Putamen (tissue), 1 donor: ENCODE measurements around the gene ZBTB34.

Experiments
- DNase-seq: peaks from one replicate; pipeline ENCODE4 v3.0.0-alpha.2; 2016; ENCODE audit warnings: low spot score

The ZBTB34 gene

GRCh38 chr9:126876531-126876930 is 16.1 kb downstream of the ZBTB34 start:
- DNase-seq, result no peak

GRCh38 chr9:126877418-126877817 is 17.0 kb downstream of the ZBTB34 start:
- DNase-seq, result no peak

GRCh38 chr9:126879288-126879687 is 18.8 kb downstream of the ZBTB34 start:
- DNase-seq, result no peak

GRCh38 chr9:126880226-126880946 is 19.9 kb downstream of the ZBTB34 start:
- DNase-seq, result no peak

- DNase-seq, result peak; percentile 80
These were observed 20.5 kb downstream of the ZBTB34 start for GRCh38 chr9:126880947-126881332.

GRCh38 chr9:126882746-126883145 is 22.3 kb downstream of the ZBTB34 start:
- DNase-seq, result no peak

GRCh38 chr9:126883636-126884035 is 23.2 kb downstream of the ZBTB34 start:
- DNase-seq, result no peak

- DNase-seq, result no peak
These were observed 24.7 kb downstream of the ZBTB34 start for GRCh38 chr9:126885131-126885641.

- no peak for DNase-seq
These were observed 25.8 kb downstream of the ZBTB34 start for GRCh38 chr9:126886034-126886822.

- no peak for DNase-seq
These were observed 26.5 kb downstream of the ZBTB34 start for GRCh38 chr9:126886897-126887296.

GRCh38 chr9:126891676-126892075 is 31.2 kb downstream of the ZBTB34 start:
- DNase-seq, result no peak

GRCh38 chr9:126893079-126893478 is 32.6 kb downstream of the ZBTB34 start:
- no peak for DNase-seq

GRCh38 chr9:126894052-126894603 is 33.7 kb downstream of the ZBTB34 start:
- no peak for DNase-seq

- no peak for DNase-seq
These were observed 41.8 kb downstream of the ZBTB34 start for GRCh38 chr9:126902210-126902609.

- no peak for DNase-seq
These were observed 44.1 kb downstream of the ZBTB34 start for GRCh38 chr9:126904586-126904985.

GRCh38 chr9:126906091-126906490 is 45.7 kb downstream of the ZBTB34 start:
- DNase-seq, result no peak

GRCh38 chr9:126907058-126907457 is 46.6 kb downstream of the ZBTB34 start:
- no peak for DNase-seq

- DNase-seq, result peak; percentile 96
These were observed 54.2 kb downstream of the ZBTB34 start, which contains the start of gene RALGPS1 for GRCh38 chr9:126914458-126915280. Gene RALGPS1 (plus strand): TSS chr9:126914782. CDS start chr9:126962290, 47,508 bp downstream.

- DNase-seq, result no peak
These were observed 54.9 kb downstream of the ZBTB34 start for GRCh38 chr9:126915281-126915816.

GRCh38 chr9:126915846-126916543 is 55.6 kb downstream of the ZBTB34 start:
- no peak for DNase-seq

- no peak for DNase-seq
These were observed 56.5 kb downstream of the ZBTB34 start for GRCh38 chr9:126916909-126917308.
